Transverse colon (tissue), 4 donors: Measurements from ENCODE around the gene MAT2B. TPM values are rescaled to one million over a fixed set of nuclear protein-coding genes. Genes with fewer than 3 reads are reported as not detected.

ENCODE experiments used
- DNase-seq: peaks from one replicate; pipeline ENCODE4 v3.0.0-alpha.2; 2019
- H3K27ac ChIP-seq, 4 donors: fragments of 200-600 bp; sonication (generic); 2 replicates each; pipeline ENCODE4 v1.5.1; 2016 to 2018; ENCODE audit warnings: inconsistent platforms in 4 of 4
- H3K27me3 ChIP-seq: fragments of 200-600 bp; sonication (generic); 2 replicates; pipeline ENCODE4 v1.5.1; 2017; ENCODE audit warnings: inconsistent platforms
- H3K36me3 ChIP-seq, 4 donors: fragments of 200-600 bp; sonication (generic); 2 replicates each; pipeline ENCODE4 v1.5.1; 2017 to 2019; ENCODE audit warnings: inconsistent platforms in 4 of 4
- H3K4me1 ChIP-seq, 4 donors: fragments of 200-600 bp; sonication (generic); 2 replicates each; pipeline ENCODE4 v1.5.1; 2017 to 2020; ENCODE audit warnings: inconsistent platforms in 4 of 4
- H3K4me3 ChIP-seq, 4 donors: fragments of 200-600 bp; sonication (generic); 1 replicate in 1 of 4; 2 replicates in 3 of 4; pipeline versions ENCODE4 v1.5.1 to v1.6.1; 2017 to 2019; ENCODE audit warnings: inconsistent platforms in 4 of 4
- H3K9me3 ChIP-seq, 2 donors: fragments of 200-600 bp; sonication (generic); 2 replicates each; pipeline ENCODE4 v1.5.1; 2017 to 2019; ENCODE audit warnings: inconsistent platforms in 2 of 2
- CTCF ChIP-seq, 5 experiments: fragments of 200-600 bp in 3 of 5; fragments of 450-650 bp in 2 of 5; sonication (generic) in 3 of 5; IDR thresholded peaks; 1 replicate in 2 of 5; 2 replicates in 3 of 5; pipeline ENCODE4 v1.5.1; 2016 to 2017; ENCODE audit warnings: antibody characterized with exemption in 5 of 5, inconsistent platforms in 3 of 5, mild to moderate bottlenecking in 2 of 5, moderate library complexity in 1 of 5
- EP300 ChIP-seq: sonication (generic); formaldehyde crosslinking; IDR thresholded peaks from one replicate; pipeline ENCODE4 v1.6.1; 2017; ENCODE audit warnings: antibody characterized with exemption, low read depth
- POLR2A ChIP-seq: fragments of 450-650 bp; IDR thresholded peaks from one replicate; pipeline ENCODE4 v1.6.1; 2016; ENCODE audit warnings: antibody characterized with exemption, mild to moderate bottlenecking, moderate library complexity
- POLR2AphosphoS5 ChIP-seq, 3 donors: sonication (generic); formaldehyde crosslinking; IDR thresholded peaks; one replicate each; pipeline ENCODE4 v1.6.1; 2016; ENCODE audit warnings: antibody characterized with exemption in 3 of 3
- WGBS, 2 donors: methylation state at CpG; one replicate each; pipeline ENCODE4 v1.1.5; 2018; ENCODE audit warnings: low coverage in 1 of 2; 5-methylcytosine and 5-hydroxymethylcytosine counted together
- in situ Hi-C, 4 donors: fragments of 200-750 bp; cut with MboI; loops; one replicate each; pipeline versions ENCODE4 v1.15.0 to v1.15.1; 2017; ENCODE audit warnings: low sequenced_read_pairs in 3 of 4, low pct_ligation_motif_present in 1 of 4, low pct_unique_long_range_greater_than_20kb in 1 of 4
- intact Hi-C: fragments of 100-400 bp; cut with DNase I; formaldehyde crosslinking; loops from one replicate; pipeline ENCODE4 v1.15.1; 2023; ENCODE audit warnings: low total_unique reads
- total RNA-seq, 4 donors: library from RNA; depleted of rRNA; stranded (reverse); fragments of >200 nt; gene quantifications; one replicate each; pipeline ENCODE4 v1.1.0, GENCODE V29; 2016

Gene MAT2B
- 100 to 1,000 TPM in 1 of 4 donors, 10 to 100 TPM in 3; 20.2 to 409 (median 71.6) TPM for total RNA-seq

- intact Hi-C loops: loop anchor here (2.0 kb wide), 1 partner anchor 49 kb away; no protein-coding TSS in a partner anchor
Observed at GRCh38 chr5:163505368-163506094, at the start of gene MAT2B. TSS of gene MAT2B (plus strand) at chr5:163505619. CDS start at chr5:163505687, 68 bp downstream.

GRCh38 chr5:163456029-163456589 lies 49.3 kb upstream of the MAT2B start:
- DNase-seq: no peak
- 87 to 89% methylated on average over 2 of the region's 2 CpGs for WGBS, 2 donors
- no peak overlapping the region for H3K27ac ChIP-seq
- no peaks in the 10 kb centered on the region for H3K27me3 ChIP-seq
- no peak for TF ChIP-seq CTCF (IDR thresholded peaks at IDR 0.05)
- no peak for TF ChIP-seq EP300
- H3K4me1 ChIP-seq: peaks cover 14 to 24% (median 19%) of the 10 kb centered on the region in 4 donors
- in situ Hi-C loops (loop anchor here in 1 of 4 donors (10.0 kb wide), 1 partner anchor 49 kb away; the partner anchor contains the start of gene MAT2B), intact Hi-C loops (loop anchor here (2.0 kb wide), 1 partner anchor 49 kb away; the partner anchor contains the start of gene MAT2B)
- H3K9me3 ChIP-seq: no peaks in the 10 kb centered on the region
- peaks cover 0 to 27% (median 7%) of the 10 kb centered on the region in 4 donors for H3K36me3 ChIP-seq
- H3K4me3 ChIP-seq: no peak overlapping the region

More at GRCh38 chr5:163505368-163506094, at the start of gene MAT2B:
- Histone ChIP-seq H3K36me3 (no peaks in the 10 kb centered on the region), H3K27ac (peak within 1 kb of the TSS; percentile 99 to 100 (median 99)), H3K4me3 (peak within 1 kb of the TSS; percentile 84 to 98 (median 88)), H3K9me3 (no peaks in the 10 kb centered on the region), H3K27me3 (no peaks in the 10 kb centered on the region), H3K4me1 (peaks cover 24 to 61% (median 38%) of the 10 kb centered on the region in 4 donors)
- 0 to 1% methylated on average over 6 to 51 of the region's 64 CpGs for WGBS, 2 donors
- TF ChIP-seq EP300 (no peak), CTCF (IDR thresholded peaks at IDR 0.05) (peak; percentile 33 to 62 (median 38)), POLR2A (peak; percentile 98), POLR2AphosphoS5 (IDR thresholded peaks at IDR 0.05) (peak; percentile 96 to 97 (median 97))
- DNase-seq: peak; percentile 97
- in situ Hi-C loops: loop anchor here in 1 of 4 donors (10.0 kb wide), 1 partner anchor 51 kb away; no protein-coding TSS in a partner anchor

- Histone ChIP-seq H3K36me3 (peaks cover 0 to 27% (median 7%) of the 10 kb centered on the region in 4 donors), H3K27me3 (no peaks in the 10 kb centered on the region), H3K4me3 (no peak overlapping the region), H3K4me1 (peaks cover 14 to 29% (median 22%) of the 10 kb centered on the region in 4 donors), H3K27ac (no peak overlapping the region), H3K9me3 (no peaks in the 10 kb centered on the region)
- intact Hi-C loops (loop anchor here (2.0 kb wide), 1 partner anchor 48 kb away; the partner anchor contains the start of gene MAT2B), in situ Hi-C loops (loop anchor here in 1 of 4 donors (10.0 kb wide), 1 partner anchor 48 kb away; the partner anchor contains the start of gene MAT2B)
- 93 to 96% methylated on average over 6 to 7 of the region's 7 CpGs for WGBS, 2 donors
- DNase-seq: no peak
- TF ChIP-seq CTCF (IDR thresholded peaks at IDR 0.05): no peak
- no peak for TF ChIP-seq EP300
- TF ChIP-seq POLR2AphosphoS5 (IDR thresholded peaks at IDR 0.05): no peak
- no peak for TF ChIP-seq POLR2A
Observed at GRCh38 chr5:163456840-163457239, 48.6 kb upstream of the MAT2B start.
